ENCODE results near the gene WTAP. TPM values are rescaled to one million over a fixed set of nuclear protein-coding genes. Genes with fewer than 3 reads are reported as not detected.
A peak's percentile ranks its signal among the peaks of the same experiment; 100 is the strongest.

WTAP gene
- total and polyA plus RNA-seq, 2 of the 8 experiments (the other 6 are each of a cell fraction or from before 2014, with no cell fraction given) = 32.6 to 120 TPM

DNA sequence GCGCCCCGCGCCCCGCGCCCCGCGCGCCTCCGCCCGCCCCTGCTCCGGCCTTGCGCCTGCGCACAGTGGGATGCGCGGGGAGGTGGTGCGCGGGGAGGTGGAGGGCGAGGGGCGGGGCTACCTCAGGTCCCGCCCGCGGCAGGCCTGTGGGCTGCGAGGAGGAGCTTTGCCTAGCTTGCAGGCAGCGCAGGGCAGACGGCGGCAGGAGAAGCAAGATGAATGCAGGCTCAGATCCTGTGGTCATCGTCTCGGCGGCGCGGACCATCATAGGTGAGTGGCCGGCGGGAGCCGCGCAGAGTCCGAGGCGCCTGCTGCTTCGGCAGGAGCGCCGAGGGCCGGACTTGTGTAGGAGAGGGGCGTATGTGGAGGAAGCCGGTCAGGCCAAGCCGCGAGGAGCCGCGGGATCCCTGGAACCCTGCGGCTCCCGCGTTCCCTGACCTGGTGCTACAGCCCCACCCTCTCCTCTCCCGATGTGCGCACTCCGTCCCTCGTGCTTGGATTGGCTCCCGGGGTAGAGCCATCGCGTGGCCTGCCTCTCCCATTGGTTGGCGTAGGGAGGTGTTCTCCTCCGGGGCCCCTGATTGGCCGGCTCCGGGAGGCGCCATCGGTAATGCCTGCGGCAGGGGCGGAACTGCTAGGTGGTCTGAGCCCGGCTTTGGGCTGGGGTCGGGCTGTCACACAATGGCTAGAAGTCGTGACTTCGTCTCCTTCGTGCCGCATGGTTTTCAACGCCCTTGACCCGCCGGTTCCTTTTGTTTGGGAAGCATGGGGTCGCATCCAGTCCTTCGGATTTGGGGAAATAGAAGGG, 34.8 kb downstream of the WTAP start, which contains the start of gene ACAT2 (continued):
- no peak for TF ChIP-seq TCF12 (IDR thresholded peaks at IDR 0.05; ENCODE audit: low read depth, low read length)
- peak; percentile 62; the same call in 1 of the 2 replicates for TF ChIP-seq MAX (IDR thresholded peaks at IDR 0.05)
- TF ChIP-seq NRF1 (IDR thresholded peaks at IDR 0.05; ENCODE audit: low read depth, low read length) = peak; percentile 81
- TF ChIP-seq CBX5 (IDR thresholded peaks at IDR 0.05; ENCODE audit: low read depth, low read length) = no peak
- TF ChIP-seq JUN (IDR thresholded peaks at IDR 0.05; ENCODE audit: low read depth, low read length) = no peak
- TF ChIP-seq SP1 (IDR thresholded peaks at IDR 0.05; ENCODE audit: low read depth, low read length) = peak; percentile 95
- peak; percentile 96 for TF ChIP-seq PHF8 (conservative IDR thresholded peaks at IDR 0.05; ENCODE audit: low read depth, low read length)
- no peak for TF ChIP-seq ZNF274 (IDR thresholded peaks at IDR 0.05; ENCODE audit: borderline replicate concordance, extremely low read depth, low read length)
- TF ChIP-seq MAFK (IDR thresholded peaks at IDR 0.05; ENCODE audit: low read depth, low read length) = no peak
- TF ChIP-seq SRF (IDR thresholded peaks at IDR 0.05; ENCODE audit: low read depth, low read length) = no peak
- no peak for TF ChIP-seq CEBPB (IDR thresholded peaks at IDR 0.05; ENCODE audit: low read depth, low read length)
- TF ChIP-seq POU5F1 (IDR thresholded peaks at IDR 0.05; ENCODE audit: low read depth, low read length) = no peak
- no peak for TF ChIP-seq RNF2 (IDR thresholded peaks at IDR 0.05; ENCODE audit: borderline replicate concordance, low read depth, low read length, missing control alignments, poor library complexity, severe bottlenecking)
- no peak for TF ChIP-seq FOSL1 (IDR thresholded peaks at IDR 0.05; ENCODE audit: insufficient read depth, low read depth, low read length)
- TF ChIP-seq POLR2A (IDR thresholded peaks at IDR 0.05; ENCODE audit: control extremely low read depth in 1 of 2, low read depth in 2 of 2, low read length in 2 of 2) = peak; percentile 31 to 90
- TF ChIP-seq SIRT6 (IDR thresholded peaks at IDR 0.05; ENCODE audit: low read length) = no peak
- peak; percentile 57; the same call in 1 of the 2 replicates for TF ChIP-seq E2F6 (IDR thresholded peaks at IDR 0.05)
- TF ChIP-seq BRCA1 (IDR thresholded peaks at IDR 0.05; ENCODE audit: low read depth, low read length) = no peak
- TF ChIP-seq GTF2F1 (IDR thresholded peaks at IDR 0.05; ENCODE audit: borderline replicate concordance, low read depth, low read length) = no peak
- no peak for TF ChIP-seq SP4 (IDR thresholded peaks at IDR 0.05; ENCODE audit: low read length)
- no peak for TF ChIP-seq TEAD4 (IDR thresholded peaks at IDR 0.05; ENCODE audit: low read depth, low read length)
- no peak for TF ChIP-seq KDM1A (IDR thresholded peaks at IDR 0.05; ENCODE audit: borderline replicate concordance, low read length)
- TF ChIP-seq BACH1 (IDR thresholded peaks at IDR 0.05; ENCODE audit: low read length) = no peak
- no peak for TF ChIP-seq SUZ12 (IDR thresholded peaks at IDR 0.05; ENCODE audit: low read length)
